Central memory CD8-positive, alpha-beta T cell (primary cell): ENCODE measurements around the gene TMEM80.
"Not testable (repeated sequence)": the region's sequence is repeated elsewhere in the genome, so short reads cannot be mapped to it uniquely, and the experiment has no call there.

Source experiments
- ATAC-seq: fragments of 150-1000 bp; cut with Tn5 transposase; replicated peaks from 2 replicates; pipeline ENCODE4 v1.10.0; 2022; ENCODE audit warnings: mild to moderate bottlenecking, moderate FRiP score, moderate number of reproducible peaks; ENCODE audit not compliant: poor library complexity, severe bottlenecking; ENCODE audit errors: extremely low read depth
- DNase-seq, 2 donors: peaks; one replicate each; pipeline ENCODE4 v3.0.0; 2021; ENCODE audit warnings: low spot score in 2 of 2
- H3K27ac Mint-ChIP-seq: one replicate; pipeline ENCODE4 v1.8.0; 2022; ENCODE audit warnings: low read depth, mild to moderate bottlenecking, moderate library complexity, mixed read lengths
- H3K27me3 Mint-ChIP-seq: one replicate; pipeline ENCODE4 v1.8.0; 2022; ENCODE audit warnings: mixed read lengths
- H3K36me3 Mint-ChIP-seq: one replicate; pipeline ENCODE4 v1.8.0; 2022; ENCODE audit warnings: mild to moderate bottlenecking, moderate library complexity, mixed read lengths; ENCODE audit not compliant: insufficient read depth
- H3K4me1 Mint-ChIP-seq: one replicate; pipeline ENCODE4 v1.8.0; 2022; ENCODE audit warnings: mixed read lengths
- H3K4me3 Mint-ChIP-seq: one replicate; pipeline ENCODE4 v1.8.0; 2022; ENCODE audit warnings: mild to moderate bottlenecking, moderate library complexity, mixed read lengths
- H3K9me3 Mint-ChIP-seq: one replicate; pipeline ENCODE4 v1.8.0; 2022; ENCODE audit warnings: mixed read lengths

TMEM80 gene

GRCh38 chr11:733072-733471, 37.5 kb downstream of the TMEM80 start:
- H3K4me3 Mint-ChIP-seq = no peak overlapping the region
- peaks cover 8% of the 10 kb centered on the region for H3K4me1 Mint-ChIP-seq
- no peak for DNase-seq
- H3K36me3 Mint-ChIP-seq = no peaks in the 10 kb centered on the region
- no peaks in the 10 kb centered on the region for H3K9me3 Mint-ChIP-seq
- ATAC-seq = no peak
- no peaks in the 10 kb centered on the region for H3K27me3 Mint-ChIP-seq
- no peak overlapping the region for H3K27ac Mint-ChIP-seq

GRCh38 chr11:734541-734940, 38.9 kb downstream of the TMEM80 start:
- not testable (repeated sequence) for H3K9me3 Mint-ChIP-seq, H3K36me3 Mint-ChIP-seq, DNase-seq, ATAC-seq, H3K27ac Mint-ChIP-seq, H3K27me3 Mint-ChIP-seq, H3K4me1 Mint-ChIP-seq, H3K4me3 Mint-ChIP-seq

- no peaks in the 10 kb centered on the region for H3K27me3 Mint-ChIP-seq
- no peaks in the 10 kb centered on the region for H3K36me3 Mint-ChIP-seq
- peaks cover 8% of the 10 kb centered on the region for H3K4me1 Mint-ChIP-seq
- ATAC-seq = no peak
- H3K9me3 Mint-ChIP-seq = no peaks in the 10 kb centered on the region
- H3K4me3 Mint-ChIP-seq = peak overlapping the region; percentile 31
- DNase-seq = no peak
- H3K27ac Mint-ChIP-seq = no peak overlapping the region
Measured at GRCh38 chr11:737366-737765, 41.8 kb downstream of the TMEM80 start.

- H3K27me3 Mint-ChIP-seq, H3K9me3 Mint-ChIP-seq, H3K4me1 Mint-ChIP-seq, DNase-seq, ATAC-seq, H3K27ac Mint-ChIP-seq, H3K36me3 Mint-ChIP-seq: not testable (repeated sequence)
- H3K4me3 Mint-ChIP-seq = peak overlapping the region; percentile 31
Measured at GRCh38 chr11:737899-738298, 42.3 kb downstream of the TMEM80 start.

GRCh38 chr11:742156-742546, 46.5 kb downstream of the TMEM80 start:
- H3K27ac Mint-ChIP-seq = no peak overlapping the region
- no peaks in the 10 kb centered on the region for H3K27me3 Mint-ChIP-seq
- no peak overlapping the region for H3K4me3 Mint-ChIP-seq
- ATAC-seq = no peak
- H3K4me1 Mint-ChIP-seq = peaks cover 12% of the 10 kb centered on the region
- no peaks in the 10 kb centered on the region for H3K9me3 Mint-ChIP-seq
- no peaks in the 10 kb centered on the region for H3K36me3 Mint-ChIP-seq
- no peak for DNase-seq

GRCh38 chr11:742571-743201, 47.1 kb downstream of the TMEM80 start:
- no peak overlapping the region for H3K27ac Mint-ChIP-seq
- no peaks in the 10 kb centered on the region for H3K36me3 Mint-ChIP-seq
- H3K4me3 Mint-ChIP-seq = no peak overlapping the region
- ATAC-seq (no peak), DNase-seq (no peak)
- peaks cover 8% of the 10 kb centered on the region for H3K4me1 Mint-ChIP-seq
- no peaks in the 10 kb centered on the region for H3K9me3 Mint-ChIP-seq
- no peaks in the 10 kb centered on the region for H3K27me3 Mint-ChIP-seq

- Mint-ChIP-seq H3K27ac (no peak overlapping the region), H3K4me3 (no peak overlapping the region)
Measured at GRCh38 chr11:745428-745827, 49.8 kb downstream of the TMEM80 start.

GRCh38 chr11:746289-747157, 50.9 kb downstream of the TMEM80 start:
- peak overlapping the region; percentile 79 for H3K4me3 Mint-ChIP-seq
- H3K9me3 Mint-ChIP-seq = no peaks in the 10 kb centered on the region
- H3K27ac Mint-ChIP-seq = peak overlapping the region; percentile 44
- H3K36me3 Mint-ChIP-seq = no peaks in the 10 kb centered on the region
- peak; percentile 53 for ATAC-seq
- peaks cover 4% of the 10 kb centered on the region for H3K4me1 Mint-ChIP-seq
- no peak for DNase-seq
- H3K27me3 Mint-ChIP-seq = no peaks in the 10 kb centered on the region

More at GRCh38 chr11:745428-745827, 49.8 kb downstream of the TMEM80 start:
- H3K27me3 Mint-ChIP-seq = no peaks in the 10 kb centered on the region
- H3K4me1 Mint-ChIP-seq = peaks cover 4% of the 10 kb centered on the region
- no peaks in the 10 kb centered on the region for H3K36me3 Mint-ChIP-seq
- H3K9me3 Mint-ChIP-seq = no peaks in the 10 kb centered on the region
- DNase-seq = no peak
- no peak for ATAC-seq

GRCh38 chr11:747158-748006, 51.8 kb downstream of the TMEM80 start, which contains the start of gene TALDO1:
TSS of gene TALDO1 (plus strand) at chr11:747464. CDS start at chr11:747482, 18 bp downstream.
- H3K36me3 Mint-ChIP-seq = no peaks in the 10 kb centered on the region
- H3K4me3 Mint-ChIP-seq = peak within 1 kb of the TSS; percentile 79
- H3K4me1 Mint-ChIP-seq = peaks cover 4% of the 10 kb centered on the region
- peak within 1 kb of the TSS; percentile 82 for H3K27ac Mint-ChIP-seq
- ATAC-seq (peak; percentile 76), DNase-seq (peak; percentile 40 to 50)
- no peaks in the 10 kb centered on the region for H3K9me3 Mint-ChIP-seq
- no peaks in the 10 kb centered on the region for H3K27me3 Mint-ChIP-seq

- Mint-ChIP-seq H3K27ac (peak overlapping the region; percentile 82), H3K9me3 (no peaks in the 10 kb centered on the region), H3K4me1 (peaks cover 4% of the 10 kb centered on the region), H3K36me3 (peaks cover 4% of the 10 kb centered on the region), H3K4me3 (peak overlapping the region; percentile 79), H3K27me3 (no peaks in the 10 kb centered on the region)
- DNase-seq = no peak
- peak; percentile 5 for ATAC-seq
Measured at GRCh38 chr11:748007-748359, 52.4 kb downstream of the TMEM80 start.

GRCh38 chr11:749731-750130, 54.1 kb downstream of the TMEM80 start:
- ATAC-seq = no peak
- no peak overlapping the region for H3K4me3 Mint-ChIP-seq
- no peaks in the 10 kb centered on the region for H3K9me3 Mint-ChIP-seq

More at GRCh38 chr11:749731-750130, 54.1 kb downstream of the TMEM80 start:
- peaks cover 5% of the 10 kb centered on the region for H3K36me3 Mint-ChIP-seq
- no peaks in the 10 kb centered on the region for H3K27me3 Mint-ChIP-seq
- DNase-seq = no peak
- no peak overlapping the region for H3K27ac Mint-ChIP-seq
- H3K4me1 Mint-ChIP-seq = peaks cover 4% of the 10 kb centered on the region
